ENCODE measurements around the gene MMP20.
A peak's percentile ranks its signal among the peaks of the same experiment; 100 is the strongest.

MMP20 gene

DNA sequence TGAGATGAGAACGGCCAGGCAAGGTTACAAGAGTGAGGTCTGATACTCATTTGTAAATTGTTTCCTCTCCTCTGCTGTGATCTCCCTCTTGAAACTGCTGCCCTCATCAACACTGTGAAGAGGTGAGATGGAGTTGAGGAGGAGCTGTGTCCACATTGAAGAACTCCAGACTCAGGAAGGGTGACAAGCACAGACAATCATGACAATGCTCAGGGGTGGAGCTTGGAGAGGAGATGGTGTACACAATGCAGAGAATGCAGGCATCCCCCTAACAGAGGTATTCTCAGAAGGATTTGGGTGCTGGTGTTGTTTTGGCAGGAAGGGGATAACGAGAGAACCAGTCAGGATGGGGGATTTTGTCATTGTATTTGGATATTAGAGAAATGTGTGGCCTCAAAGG, 73.1 kb downstream of the MMP20 start:
- no peak for DNase-seq

DNA sequence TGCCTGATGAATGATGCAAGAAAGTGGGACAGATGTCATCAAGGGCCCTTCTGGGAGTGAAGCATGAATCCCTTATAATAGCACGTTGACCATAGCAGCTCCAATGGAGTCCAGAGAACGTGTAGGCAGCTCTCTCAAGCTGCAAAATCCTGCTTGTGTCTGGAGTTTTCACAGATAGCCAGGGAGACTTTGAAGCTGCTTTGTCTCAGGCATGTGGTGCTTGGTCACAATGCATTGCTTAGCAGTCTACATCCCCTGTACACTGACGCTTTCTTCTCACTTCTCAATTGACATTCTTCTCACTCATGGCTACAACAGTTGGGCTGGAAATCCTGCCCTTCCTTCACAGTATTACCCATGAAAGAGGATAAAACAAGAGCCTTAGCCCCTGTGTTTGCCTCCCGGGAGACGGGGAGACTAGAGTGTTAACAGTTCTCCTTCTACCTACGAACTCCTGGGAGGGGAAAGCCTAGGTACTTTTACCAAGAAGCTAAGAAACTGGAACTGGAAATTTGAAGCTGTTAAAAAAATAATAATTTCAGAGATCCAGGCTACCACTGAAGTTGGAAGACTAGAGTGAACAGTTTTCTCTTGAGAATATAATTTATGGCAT, 73.9 kb downstream of the MMP20 start:
- DNase-seq = no peak

DNA sequence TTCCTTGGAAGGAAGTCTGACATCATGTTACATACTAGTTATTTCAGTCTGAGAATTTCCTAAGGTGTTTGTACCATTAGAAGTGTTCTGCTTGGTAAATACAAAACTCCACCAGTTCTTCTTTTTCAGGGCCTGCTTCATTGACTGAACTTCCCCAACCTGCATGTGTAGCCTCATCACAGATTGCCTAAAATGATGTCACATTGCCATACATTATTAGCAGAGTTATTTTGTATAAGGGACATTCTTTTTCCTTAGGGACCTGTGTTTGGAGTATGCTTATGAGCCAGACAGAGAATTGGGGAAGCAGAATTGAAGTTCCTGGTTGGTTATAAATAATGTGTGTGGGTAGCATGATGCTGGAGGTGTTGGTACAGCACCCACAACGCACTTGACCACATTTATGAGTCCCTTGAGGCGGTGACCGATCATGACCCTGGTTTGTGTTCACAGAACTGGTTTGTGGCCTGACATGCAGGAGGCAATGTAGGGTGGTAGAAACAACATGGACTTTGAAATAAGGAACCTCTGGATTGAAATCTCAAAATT, 78.1 kb downstream of the MMP20 start:
- DNase-seq = peak; percentile 17

DNA sequence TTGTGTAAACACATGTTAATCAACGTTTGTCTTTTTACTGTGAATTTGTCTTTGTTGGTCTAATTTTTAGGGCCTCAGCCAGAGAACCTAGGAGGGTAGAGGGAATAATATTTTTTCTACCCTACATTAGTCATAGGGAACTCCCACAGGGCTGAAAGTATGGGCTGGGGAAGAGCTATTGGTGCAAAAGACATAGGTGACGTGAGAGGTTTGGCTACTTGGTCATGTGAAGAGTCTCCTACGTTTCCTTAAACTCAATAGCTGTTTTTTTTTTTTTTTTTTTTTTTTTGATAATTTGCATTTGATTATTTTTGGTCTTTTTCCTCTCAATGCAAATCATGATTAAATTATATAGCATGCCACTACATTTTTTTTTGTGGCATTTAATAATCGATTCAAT, 78.7 kb downstream of the MMP20 start:
- DNase-seq = no peak

DNA sequence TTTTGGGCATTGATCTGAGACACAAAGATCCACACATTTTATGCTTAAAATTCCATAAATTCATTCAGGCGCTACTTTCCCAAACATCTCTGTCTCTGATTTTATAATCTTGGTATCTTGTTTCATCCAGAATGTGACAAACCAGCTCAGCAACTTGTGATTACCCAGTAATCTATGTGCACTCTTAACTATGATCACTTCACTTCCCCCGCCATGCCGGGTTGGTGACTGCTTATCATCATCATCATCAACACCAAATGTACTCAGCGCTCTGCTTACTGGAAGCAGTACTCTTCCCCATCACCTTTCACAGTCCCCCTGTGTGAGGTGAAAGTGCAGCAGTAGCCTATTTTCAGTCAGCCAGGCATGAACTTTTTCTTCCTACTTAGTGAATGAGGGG, 79.4 kb downstream of the MMP20 start:
- DNase-seq = no peak

DNA sequence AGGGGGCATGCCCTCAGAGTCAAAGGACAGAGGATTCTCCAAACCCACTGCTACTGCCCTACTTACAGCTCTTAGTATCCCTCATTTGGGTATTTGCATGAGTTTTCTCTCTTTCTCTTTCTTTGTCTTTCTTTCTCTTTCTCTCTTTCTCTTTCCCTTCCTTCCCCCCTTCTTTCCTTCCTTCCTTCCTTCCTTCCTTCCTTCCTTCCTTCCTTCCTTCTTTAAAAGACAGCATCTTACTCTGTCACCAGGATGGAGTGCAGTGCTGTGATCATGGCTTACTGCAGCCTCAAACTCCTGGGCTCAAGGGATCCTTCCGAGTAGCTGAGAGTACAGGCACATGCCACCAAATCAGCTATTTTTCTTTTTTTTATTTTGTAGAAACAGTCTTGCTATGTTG, 80.5 kb downstream of the MMP20 start:
- no peak for DNase-seq

DNA sequence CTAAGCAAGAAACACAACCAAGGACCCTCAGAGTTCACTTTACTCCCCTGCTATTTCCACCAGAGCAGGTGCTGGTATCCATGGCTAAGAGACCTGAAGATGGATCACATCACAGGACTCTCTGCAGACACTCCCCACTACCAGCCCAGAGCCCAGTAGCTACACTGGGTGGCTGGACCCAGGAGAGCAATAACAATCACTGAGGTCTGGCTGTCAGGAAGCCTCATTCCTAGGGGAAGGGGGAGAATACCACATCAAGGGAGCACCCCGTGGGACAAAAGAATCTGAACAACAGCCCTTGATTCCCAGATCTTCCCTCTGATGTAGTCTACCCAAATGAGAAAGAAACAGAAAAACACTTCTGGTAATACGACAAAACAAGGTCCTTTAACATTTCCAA, 85.6 kb downstream of the MMP20 start:
- DNase-seq = no peak

DNA sequence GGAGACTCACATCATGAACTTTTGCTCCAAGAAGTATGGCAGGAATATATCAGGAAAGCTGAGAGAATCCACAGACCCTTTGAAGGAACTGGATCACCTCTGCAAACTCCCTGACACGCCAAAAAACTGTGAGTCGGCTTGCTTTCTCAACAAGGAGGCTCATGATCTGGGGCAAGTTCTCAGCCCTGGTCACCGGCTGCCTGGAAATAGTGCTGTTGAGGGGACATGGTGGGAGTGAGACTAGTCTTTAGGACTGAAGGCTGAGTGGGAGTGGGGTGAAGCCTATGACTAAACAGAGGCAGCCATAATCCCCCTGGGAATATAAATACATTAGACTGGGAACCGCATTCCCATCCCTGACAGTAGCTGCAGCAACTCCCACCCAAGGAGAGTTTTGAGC, 86.2 kb downstream of the MMP20 start:
- no peak for DNase-seq

DNA sequence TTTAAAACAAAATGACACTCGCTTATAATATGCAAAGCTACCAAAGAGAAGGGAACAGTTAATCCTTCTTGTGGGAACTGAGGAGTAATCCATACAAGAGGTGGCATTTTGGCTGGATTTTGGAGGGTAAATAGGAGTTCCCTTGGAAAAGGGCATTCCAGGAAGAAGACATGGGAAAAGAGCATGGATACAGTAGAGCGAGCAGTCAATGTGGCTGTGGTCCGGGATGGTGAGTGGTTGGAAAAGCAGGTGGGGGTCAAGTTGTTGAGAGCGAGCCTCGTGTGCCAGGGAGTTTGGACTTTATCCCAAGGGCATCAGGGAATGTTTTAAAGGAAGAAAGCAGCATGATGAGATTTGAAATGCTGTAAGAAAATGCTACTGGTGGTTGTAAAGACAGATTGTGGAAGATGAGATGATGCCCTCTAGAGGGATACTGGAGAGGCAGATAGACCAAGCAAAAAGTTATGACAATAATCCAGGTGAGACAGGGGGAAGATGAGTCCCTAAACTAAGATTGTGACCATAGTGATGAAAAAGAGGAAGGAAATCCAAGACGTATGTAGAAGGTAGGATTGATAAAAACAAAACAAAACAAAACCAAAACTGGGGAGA, 90.8 kb downstream of the MMP20 start:
- DNase-seq = no peak

DNA sequence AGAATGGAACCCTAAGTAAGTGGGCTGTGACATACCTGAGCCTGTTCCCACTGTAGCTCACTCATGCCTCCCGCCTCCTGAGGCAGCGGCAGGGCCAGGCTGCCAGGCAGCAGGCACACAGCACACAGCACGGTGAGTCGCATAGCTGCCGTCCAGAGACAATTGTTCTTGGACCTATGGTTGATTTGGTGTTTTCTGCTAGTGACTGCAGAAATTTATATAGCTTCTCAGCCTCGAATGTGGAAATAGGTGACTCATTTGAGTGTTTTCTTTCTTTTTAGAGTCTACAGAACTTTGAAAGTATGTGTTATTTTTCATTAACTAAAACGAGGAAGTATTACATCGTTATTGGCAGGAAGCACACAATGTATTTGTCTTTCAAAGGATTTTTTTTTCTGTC, 94.6 kb downstream of the MMP20 start, which contains the start of gene MMP7:
Gene MMP7, minus strand, starts transcription at position 190 of the 400 bp plus-strand sequence. Its CDS starts 47 bp downstream, at position 143.
- DNase-seq = no peak

DNA sequence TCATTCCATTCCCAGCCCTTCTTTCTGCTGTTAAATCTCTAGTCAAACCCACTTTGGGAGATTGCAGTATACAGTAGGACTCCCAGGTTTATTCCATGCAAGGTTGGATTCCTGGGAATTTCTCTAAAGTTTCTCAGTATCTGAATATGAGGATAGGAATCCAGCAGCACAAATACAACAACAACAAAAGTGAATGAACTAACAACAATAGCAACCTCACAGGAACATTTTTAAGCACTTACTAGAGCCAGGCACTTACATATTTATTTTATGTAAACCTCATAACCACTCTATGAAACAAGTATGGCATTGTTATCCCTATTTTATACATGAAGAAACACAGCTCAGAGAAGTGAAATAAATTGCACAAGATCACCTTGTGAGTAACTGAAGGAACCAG, 96.5 kb downstream of the MMP20 start:
- no peak for DNase-seq

DNA sequence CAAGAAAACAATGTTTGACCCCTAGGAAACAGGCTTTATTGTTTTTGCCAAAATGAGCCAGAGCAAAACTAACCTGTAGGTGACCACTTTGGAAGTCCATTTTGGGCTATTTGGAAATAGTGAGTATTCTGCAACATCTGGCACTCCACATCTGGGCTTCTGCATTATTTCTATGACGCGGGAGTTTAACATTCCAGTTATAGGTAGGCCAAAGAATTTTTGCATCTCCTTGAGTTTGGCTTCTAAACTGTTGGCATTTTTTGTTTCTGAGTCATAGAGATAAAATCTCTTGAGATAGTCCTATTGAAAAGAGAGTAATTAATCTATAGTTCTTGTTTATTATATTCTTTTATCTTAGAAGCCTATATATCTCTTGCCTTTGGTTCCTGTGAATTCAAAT, 97.4 kb downstream of the MMP20 start:
- DNase-seq = no peak

DNA sequence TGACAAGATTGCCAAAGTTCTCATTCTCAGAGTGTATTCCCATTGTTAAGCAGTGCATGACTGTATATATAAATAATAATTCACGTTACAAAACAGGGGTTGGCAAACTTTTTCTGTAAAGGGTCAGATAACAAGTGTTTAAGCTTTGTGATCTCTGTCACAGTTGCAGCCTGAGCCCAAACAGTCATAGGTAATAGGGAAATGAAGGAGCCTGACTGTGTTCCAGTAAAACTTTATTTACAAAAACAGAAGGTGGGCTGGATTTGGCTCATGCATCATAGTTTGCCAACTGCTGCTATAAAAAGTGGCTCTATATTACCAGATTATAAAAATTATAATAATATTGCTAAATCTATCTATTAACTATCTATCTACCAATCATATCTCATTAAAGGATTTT, 98.1 kb downstream of the MMP20 start:
- no peak for DNase-seq
